Fibroblast of villous mesenchyme (primary cell): ENCODE data around the gene TMC5. TPM values are rescaled to one million over a fixed set of nuclear protein-coding genes. Genes with fewer than 3 reads are reported as not detected.

Experiments
- DNase-seq: peaks from one replicate; pipeline ENCODE4 v3.0.0-alpha.2; 2010; ENCODE audit warnings: low read depth
- H3K4me3 ChIP-seq: 2 replicates; pipeline ENCODE4 v1.5.1; 2011; ENCODE audit warnings: low read depth, mild to moderate bottlenecking, low read length
- CTCF ChIP-seq: IDR thresholded peaks from 2 replicates; pipeline ENCODE4 v1.5.1; 2012; ENCODE audit warnings: low read depth, mild to moderate bottlenecking, low read length; ENCODE audit not compliant: insufficient read depth
- total RNA-seq: library from RNA; depleted of rRNA; stranded (reverse); fragments of >200 nt; gene quantifications from 2 replicates; pipeline ENCODE4 v1.2.3, GENCODE V29; 2012

The TMC5 gene
- total RNA-seq, 1 donor: not detected

- DNase-seq: no peak
- TF ChIP-seq CTCF: no peak
- H3K4me3 ChIP-seq: no peak overlapping the region
Measured at GRCh38 chr16:19460397-19460796, 42.7 kb downstream of the TMC5 start.

GRCh38 chr16:19463468-19464315 lies 46.0 kb downstream of the TMC5 start:
- TF ChIP-seq CTCF: no peak

GRCh38 chr16:19468300-19468699 lies 50.6 kb downstream of the TMC5 start:
- no peak for TF ChIP-seq CTCF
- no peak overlapping the region for H3K4me3 ChIP-seq
- no peak for DNase-seq

More at GRCh38 chr16:19463468-19464315, 46.0 kb downstream of the TMC5 start:
- no peak overlapping the region for H3K4me3 ChIP-seq
- DNase-seq: no peak

GRCh38 chr16:19472482-19472881 lies 54.8 kb downstream of the TMC5 start:
- H3K4me3 ChIP-seq: no peak overlapping the region
- no peak for TF ChIP-seq CTCF
- no peak for DNase-seq

GRCh38 chr16:19474617-19475016 lies 56.9 kb downstream of the TMC5 start:
- TF ChIP-seq CTCF: no peak
- no peak overlapping the region for H3K4me3 ChIP-seq
- DNase-seq: no peak

- H3K4me3 ChIP-seq: no peak overlapping the region
- TF ChIP-seq CTCF: no peak
- no peak for DNase-seq
Measured at GRCh38 chr16:19478505-19478904, 60.8 kb downstream of the TMC5 start.

GRCh38 chr16:19479302-19479721 lies 61.6 kb downstream of the TMC5 start:
- no peak overlapping the region for H3K4me3 ChIP-seq
- TF ChIP-seq CTCF: no peak
- DNase-seq: no peak
